A673 (cell line): Measurements from ENCODE around the gene SF3A2.

ENCODE experiments used
- CTCF ChIP-seq: fragments of 300-800, 200-600 bp; sonication (generic); conservative IDR thresholded peaks from 2 replicates; pipeline ENCODE4 v1.5.1; 2017; ENCODE audit warnings: low read depth, mild to moderate bottlenecking, antibody characterized with exemption, low read length, moderate library complexity, mixed read lengths
- EZH2 ChIP-seq: fragments of 200-600 bp; sonication (generic); IDR thresholded peaks from 2 replicates; pipeline ENCODE4 v1.6.1; 2017; ENCODE audit warnings: borderline replicate concordance, low read depth, mild to moderate bottlenecking, mixed read lengths, antibody characterized with exemption, low read length; ENCODE audit not compliant: poor library complexity, severe bottlenecking

DNA sequence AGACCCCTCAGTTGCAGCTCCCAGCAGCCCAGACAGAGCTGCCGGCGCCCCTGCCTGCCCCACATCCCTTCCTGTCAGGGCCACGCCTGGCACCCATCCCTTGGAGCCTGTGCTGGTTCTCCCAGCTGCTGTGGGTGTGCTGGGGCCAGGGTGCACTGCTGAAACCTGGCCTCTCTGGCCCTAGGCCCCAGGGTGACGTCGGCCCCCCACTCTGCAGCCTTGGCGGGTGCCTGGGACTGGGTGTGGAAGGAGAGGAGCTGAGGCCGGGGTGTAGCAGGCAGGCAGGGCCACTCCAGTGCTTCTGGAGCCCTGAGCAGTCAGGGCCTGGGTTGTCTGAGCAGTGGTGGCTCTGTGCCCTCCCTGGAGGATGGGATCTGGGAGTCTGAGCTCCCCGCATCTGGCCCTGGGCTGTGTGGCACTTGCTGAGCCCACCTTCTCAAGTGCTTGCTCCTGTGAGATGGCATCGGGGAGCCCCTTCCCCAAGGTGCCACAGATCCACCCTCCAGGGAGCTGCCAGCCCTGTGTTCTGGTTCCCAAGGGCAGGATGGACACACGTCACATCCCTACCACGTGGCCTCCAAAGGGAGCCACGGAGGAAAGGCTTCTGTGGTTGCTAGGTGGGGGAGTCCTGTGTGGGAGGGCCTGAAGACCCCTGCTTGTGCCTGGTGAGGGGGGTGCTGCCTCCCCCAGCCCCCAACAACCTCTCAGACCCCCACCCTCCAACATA lies 5.7 kb upstream of the SF3A2 start:
- TF ChIP-seq CTCF (no peak), EZH2 (no peak)
